Sigmoid colon (tissue), 4 donors: ENCODE measurements around the gene POMT1.

Experiments
- POLR2A ChIP-seq, 2 donors: fragments of 450-650 bp; IDR thresholded peaks; one replicate each; pipeline ENCODE4 v1.6.1; 2016; ENCODE audit warnings: antibody characterized with exemption in 2 of 2, mild to moderate bottlenecking in 2 of 2, moderate library complexity in 2 of 2
- POLR2AphosphoS5 ChIP-seq, 4 donors: sonication (generic); formaldehyde crosslinking; IDR thresholded peaks; one replicate each; pipeline ENCODE4 v1.6.1; 2017; ENCODE audit warnings: antibody characterized with exemption in 4 of 4
- TF ChIP-seq, protein P1 (sequence below), 4 experiments: fragments of 450-650 bp in 3 of 4; fragments of 200-600 bp in 1 of 4; IDR thresholded peaks; one replicate each; pipeline ENCODE4 v1.5.1; 2016 to 2019; ENCODE audit warnings: antibody characterized with exemption in 4 of 4, mild to moderate bottlenecking in 3 of 4, moderate library complexity in 2 of 4

DNA sequence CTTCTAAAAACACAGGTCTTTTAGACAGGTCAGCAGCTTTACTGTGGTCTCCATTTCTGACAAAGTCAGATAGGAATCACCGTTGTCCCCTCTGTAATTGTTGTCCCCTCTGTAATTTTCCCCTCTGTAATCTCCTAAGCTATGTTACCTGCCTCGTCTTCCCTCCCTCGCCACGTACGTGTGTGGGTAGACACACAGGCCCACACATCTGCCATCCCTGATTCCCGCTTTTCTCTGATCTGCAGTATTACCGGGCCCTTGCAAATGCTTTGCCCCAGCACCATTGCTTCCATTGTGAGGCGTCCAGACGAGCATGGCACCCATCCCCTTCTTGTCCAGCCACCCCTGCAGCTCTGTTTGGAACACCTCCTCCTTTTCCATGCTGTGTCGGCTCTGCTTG lies 45.0 kb upstream of the POMT1 start:
- TF ChIP-seq POLR2A (IDR thresholded peaks at IDR 0.05) = no peak
- TF ChIP-seq, protein P1, sequence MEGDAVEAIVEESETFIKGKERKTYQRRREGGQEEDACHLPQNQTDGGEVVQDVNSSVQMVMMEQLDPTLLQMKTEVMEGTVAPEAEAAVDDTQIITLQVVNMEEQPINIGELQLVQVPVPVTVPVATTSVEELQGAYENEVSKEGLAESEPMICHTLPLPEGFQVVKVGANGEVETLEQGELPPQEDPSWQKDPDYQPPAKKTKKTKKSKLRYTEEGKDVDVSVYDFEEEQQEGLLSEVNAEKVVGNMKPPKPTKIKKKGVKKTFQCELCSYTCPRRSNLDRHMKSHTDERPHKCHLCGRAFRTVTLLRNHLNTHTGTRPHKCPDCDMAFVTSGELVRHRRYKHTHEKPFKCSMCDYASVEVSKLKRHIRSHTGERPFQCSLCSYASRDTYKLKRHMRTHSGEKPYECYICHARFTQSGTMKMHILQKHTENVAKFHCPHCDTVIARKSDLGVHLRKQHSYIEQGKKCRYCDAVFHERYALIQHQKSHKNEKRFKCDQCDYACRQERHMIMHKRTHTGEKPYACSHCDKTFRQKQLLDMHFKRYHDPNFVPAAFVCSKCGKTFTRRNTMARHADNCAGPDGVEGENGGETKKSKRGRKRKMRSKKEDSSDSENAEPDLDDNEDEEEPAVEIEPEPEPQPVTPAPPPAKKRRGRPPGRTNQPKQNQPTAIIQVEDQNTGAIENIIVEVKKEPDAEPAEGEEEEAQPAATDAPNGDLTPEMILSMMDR (IDR thresholded peaks at IDR 0.05) = no peak
- no peak for TF ChIP-seq POLR2AphosphoS5 (IDR thresholded peaks at IDR 0.05)
